Neural progenitor cell (in vitro differentiated cells): Measurements from ENCODE around the gene ZFP82. TPM values are rescaled to one million over a fixed set of nuclear protein-coding genes. Genes with fewer than 3 reads are reported as not detected.

Source experiments
- DNase-seq: peaks from one replicate; pipeline ENCODE4 v3.0.0-alpha.2; 2016; ENCODE audit warnings: low spot score
- H2AFZ ChIP-seq: fragments of 200-600 bp; sonication (generic); replicated peaks from 2 replicates; pipeline ENCODE4 v1.6.1; 2016; ENCODE audit warnings: antibody characterized with exemption
- H3F3A ChIP-seq: fragments of 200-600 bp; sonication (generic); 2 replicates; pipeline ENCODE4 v1.6.1; 2016; ENCODE audit warnings: antibody characterized with exemption, low read depth
- H3K27ac ChIP-seq: fragments of 200-600 bp; sonication (generic); 2 replicates; pipeline ENCODE4 v1.5.1; 2016; ENCODE audit warnings: mild to moderate bottlenecking
- H3K27me3 ChIP-seq: fragments of 200-600 bp; sonication (generic); 2 replicates; pipeline ENCODE4 v1.6.1; 2016; ENCODE audit warnings: mild to moderate bottlenecking, moderate library complexity
- H3K36me3 ChIP-seq: fragments of 200-600 bp; sonication (generic); 2 replicates; pipeline ENCODE4 v1.5.1; 2016
- H3K4me1 ChIP-seq: fragments of 200-600 bp; sonication (generic); 2 replicates; pipeline ENCODE4 v1.6.1; 2016; ENCODE audit warnings: mixed run types
- H3K4me2 ChIP-seq: fragments of 200-600 bp; sonication (generic); 2 replicates; pipeline ENCODE4 v1.6.1; 2016
- H3K4me3 ChIP-seq: fragments of 200-600 bp; sonication (generic); 2 replicates; pipeline ENCODE4 v1.5.1; 2016
- H3K79me2 ChIP-seq: fragments of 200-600 bp; sonication (generic); 2 replicates; pipeline ENCODE4 v1.6.1; 2016; ENCODE audit warnings: low read depth
- H3K9ac ChIP-seq: fragments of 200-600 bp; sonication (generic); 2 replicates; pipeline ENCODE4 v1.6.1; 2016
- H3K9me3 ChIP-seq: fragments of 200-600 bp; sonication (generic); 2 replicates; pipeline ENCODE4 v1.5.1; 2016; ENCODE audit warnings: low read depth
- H4K20me1 ChIP-seq: fragments of 200-600 bp; sonication (generic); 2 replicates; pipeline ENCODE4 v1.6.1; 2016; ENCODE audit warnings: low read depth
- H3K27ac Mint-ChIP-seq: 3 replicates; pipeline ENCODE4 v1.8.0; 2021; ENCODE audit warnings: mixed read lengths
- H3K27me3 Mint-ChIP-seq: 2 replicates; pipeline ENCODE4 v1.8.0; 2022; ENCODE audit warnings: low read depth, mild to moderate bottlenecking, inconsistent platforms, moderate library complexity, mixed read lengths; ENCODE audit not compliant: insufficient read depth
- H3K36me3 Mint-ChIP-seq: 3 replicates; pipeline ENCODE4 v1.8.0; 2021; ENCODE audit warnings: mixed read lengths
- H3K4me1 Mint-ChIP-seq: 3 replicates; pipeline ENCODE4 v1.8.0; 2021; ENCODE audit warnings: mixed read lengths
- H3K4me3 Mint-ChIP-seq: 3 replicates; pipeline ENCODE4 v1.8.0; 2021; ENCODE audit warnings: mild to moderate bottlenecking, moderate library complexity, mixed read lengths
- H3K9me3 Mint-ChIP-seq: 3 replicates; pipeline ENCODE4 v1.8.0; 2020; ENCODE audit warnings: mixed read lengths
- EZH2 ChIP-seq: fragments of 200-600 bp; sonication (generic); IDR thresholded peaks from 2 replicates; pipeline ENCODE4 v1.6.1; 2017; ENCODE audit warnings: antibody characterized with exemption, mild to moderate bottlenecking, moderate library complexity
- EZH2phosphoT487 ChIP-seq: fragments of 200-600 bp; sonication (generic); IDR thresholded peaks from 2 replicates; pipeline ENCODE4 v1.6.1; 2017; ENCODE audit warnings: antibody characterized with exemption
- total RNA-seq: library from RNA; depleted of rRNA; stranded (reverse); fragments of >200 nt; gene quantifications from 2 replicates; pipeline ENCODE4 v1.2.3, GENCODE V29; 2015; ENCODE audit warnings: low replicate concordance
- TF ChIP-seq, protein P1 (sequence below): fragments of 200-600 bp; sonication (generic); IDR thresholded peaks from 2 replicates; pipeline ENCODE4 v1.5.1; 2017; ENCODE audit warnings: antibody characterized with exemption, mild to moderate bottlenecking

Gene ZFP82
- total RNA-seq, 1 donor from 2014 or later = 26.1 TPM

DNA sequence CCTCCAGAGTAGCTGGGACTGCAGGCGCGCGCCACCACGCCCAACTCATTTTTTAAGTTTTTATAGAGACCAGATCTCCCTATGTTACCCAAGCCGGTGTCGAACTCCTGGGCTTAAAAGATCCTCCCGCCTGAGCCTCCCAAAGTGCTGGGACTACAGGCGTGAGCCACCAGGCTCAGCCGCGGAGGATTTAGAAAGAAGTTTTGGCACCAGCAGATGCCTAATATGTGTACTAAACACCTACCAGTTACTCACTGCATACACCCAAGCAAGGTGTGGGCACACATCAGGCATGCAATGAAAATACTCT is 39.0 kb downstream of the ZFP82 start:
- Histone ChIP-seq H3K4me3 (peak overlapping the region; percentile 88), H3K27ac (no peak overlapping the region), H3K4me1 (peaks cover 6% of the 10 kb centered on the region), H4K20me1 (peaks cover 9% of the 10 kb centered on the region), H3F3A (peaks cover 10% of the 10 kb centered on the region), H3K36me3 (no peaks in the 10 kb centered on the region), H3K27me3 (no peaks in the 10 kb centered on the region), H3K9ac (no peak overlapping the region), H3K79me2 (peaks cover 35% of the 10 kb centered on the region), H3K4me2 (peak overlapping the region; percentile 82), H3K9me3 (no peaks in the 10 kb centered on the region), H2AFZ (peak overlapping the region; percentile 79)
- TF ChIP-seq, protein P1, sequence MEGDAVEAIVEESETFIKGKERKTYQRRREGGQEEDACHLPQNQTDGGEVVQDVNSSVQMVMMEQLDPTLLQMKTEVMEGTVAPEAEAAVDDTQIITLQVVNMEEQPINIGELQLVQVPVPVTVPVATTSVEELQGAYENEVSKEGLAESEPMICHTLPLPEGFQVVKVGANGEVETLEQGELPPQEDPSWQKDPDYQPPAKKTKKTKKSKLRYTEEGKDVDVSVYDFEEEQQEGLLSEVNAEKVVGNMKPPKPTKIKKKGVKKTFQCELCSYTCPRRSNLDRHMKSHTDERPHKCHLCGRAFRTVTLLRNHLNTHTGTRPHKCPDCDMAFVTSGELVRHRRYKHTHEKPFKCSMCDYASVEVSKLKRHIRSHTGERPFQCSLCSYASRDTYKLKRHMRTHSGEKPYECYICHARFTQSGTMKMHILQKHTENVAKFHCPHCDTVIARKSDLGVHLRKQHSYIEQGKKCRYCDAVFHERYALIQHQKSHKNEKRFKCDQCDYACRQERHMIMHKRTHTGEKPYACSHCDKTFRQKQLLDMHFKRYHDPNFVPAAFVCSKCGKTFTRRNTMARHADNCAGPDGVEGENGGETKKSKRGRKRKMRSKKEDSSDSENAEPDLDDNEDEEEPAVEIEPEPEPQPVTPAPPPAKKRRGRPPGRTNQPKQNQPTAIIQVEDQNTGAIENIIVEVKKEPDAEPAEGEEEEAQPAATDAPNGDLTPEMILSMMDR = no peak
- no peak for TF ChIP-seq EZH2
- TF ChIP-seq EZH2phosphoT487 = no peak
- peaks cover 21% of the 10 kb centered on the region for H3K36me3 Mint-ChIP-seq
- peak overlapping the region; percentile 90 for H3K4me3 Mint-ChIP-seq
- DNase-seq = no peak
- peaks cover 41% of the 10 kb centered on the region for H3K9me3 Mint-ChIP-seq
- peaks cover 5% of the 10 kb centered on the region for H3K27me3 Mint-ChIP-seq
- peaks cover 4% of the 10 kb centered on the region for H3K4me1 Mint-ChIP-seq
- H3K27ac Mint-ChIP-seq = no peak overlapping the region

DNA sequence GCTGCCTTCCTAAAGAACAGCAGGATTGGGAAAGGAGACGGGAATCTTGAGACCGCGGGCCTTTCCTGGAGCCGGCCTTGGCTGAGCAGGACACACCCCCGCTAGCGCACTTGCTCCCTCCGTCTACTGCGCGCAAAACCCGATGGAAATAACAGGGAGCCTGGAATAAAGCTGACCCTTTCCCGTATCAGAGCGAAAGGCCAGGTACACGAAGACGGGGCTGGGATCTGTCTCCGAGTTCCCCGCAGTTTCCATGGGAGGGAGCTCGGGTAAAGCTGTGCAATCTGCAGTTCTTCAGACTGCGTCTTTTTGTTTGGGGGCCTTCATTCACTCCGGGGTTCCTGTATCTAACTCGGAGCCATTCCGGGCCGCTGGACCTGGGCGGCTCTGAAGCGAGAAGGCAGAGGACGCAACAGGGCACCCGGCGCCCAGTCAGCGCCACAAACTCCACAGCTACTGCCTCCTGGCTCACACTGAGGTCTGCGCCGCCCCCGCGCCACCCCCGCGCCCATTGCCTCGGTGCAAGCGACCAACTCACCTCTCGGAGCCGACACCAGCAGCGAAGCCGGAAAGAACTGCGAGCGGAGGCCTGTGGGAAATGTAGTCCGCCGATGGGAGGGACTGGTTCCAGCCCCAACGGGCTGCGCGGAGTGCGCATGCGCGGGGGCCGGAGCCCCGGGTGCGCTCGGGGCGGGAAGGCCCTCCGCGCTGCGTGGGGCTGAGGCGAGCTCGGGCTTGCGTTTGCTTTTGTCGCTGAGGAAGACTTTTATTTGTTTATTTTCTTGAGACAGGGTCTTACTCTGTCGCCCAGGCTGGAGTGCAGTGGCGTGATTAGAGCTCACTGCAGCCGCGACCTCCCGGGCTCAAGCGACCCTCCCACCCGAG is 39.6 kb downstream of the ZFP82 start, which contains the start of gene ZFP14:
Gene ZFP14 (minus strand): TSS at position 577 of the 885 bp plus-strand sequence. CDS start 11,309 bp downstream, outside the sequence.
- Histone ChIP-seq H3K4me1 (peaks cover 6% of the 10 kb centered on the region), H3K4me3 (peak within 1 kb of the TSS; percentile 88), H3K27ac (peak within 1 kb of the TSS; percentile 41), H3K36me3 (no peaks in the 10 kb centered on the region), H3K4me2 (peak within 1 kb of the TSS; percentile 82), H3K27me3 (no peaks in the 10 kb centered on the region), H3K9ac (peak within 1 kb of the TSS; percentile 67), H3F3A (peaks cover 10% of the 10 kb centered on the region), H3K79me2 (peaks cover 41% of the 10 kb centered on the region), H2AFZ (peak within 1 kb of the TSS; percentile 79), H4K20me1 (peaks cover 9% of the 10 kb centered on the region), H3K9me3 (no peaks in the 10 kb centered on the region)
- Mint-ChIP-seq H3K27me3 (peaks cover 5% of the 10 kb centered on the region), H3K9me3 (peaks cover 46% of the 10 kb centered on the region), H3K4me3 (peak within 1 kb of the TSS; percentile 90), H3K36me3 (peaks cover 23% of the 10 kb centered on the region), H3K4me1 (peaks cover 4% of the 10 kb centered on the region), H3K27ac (peak within 1 kb of the TSS; percentile 75)
- TF ChIP-seq, protein P1 = no peak
- TF ChIP-seq EZH2phosphoT487 (no peak), EZH2 (no peak)
- DNase-seq = peak; percentile 97

DNA sequence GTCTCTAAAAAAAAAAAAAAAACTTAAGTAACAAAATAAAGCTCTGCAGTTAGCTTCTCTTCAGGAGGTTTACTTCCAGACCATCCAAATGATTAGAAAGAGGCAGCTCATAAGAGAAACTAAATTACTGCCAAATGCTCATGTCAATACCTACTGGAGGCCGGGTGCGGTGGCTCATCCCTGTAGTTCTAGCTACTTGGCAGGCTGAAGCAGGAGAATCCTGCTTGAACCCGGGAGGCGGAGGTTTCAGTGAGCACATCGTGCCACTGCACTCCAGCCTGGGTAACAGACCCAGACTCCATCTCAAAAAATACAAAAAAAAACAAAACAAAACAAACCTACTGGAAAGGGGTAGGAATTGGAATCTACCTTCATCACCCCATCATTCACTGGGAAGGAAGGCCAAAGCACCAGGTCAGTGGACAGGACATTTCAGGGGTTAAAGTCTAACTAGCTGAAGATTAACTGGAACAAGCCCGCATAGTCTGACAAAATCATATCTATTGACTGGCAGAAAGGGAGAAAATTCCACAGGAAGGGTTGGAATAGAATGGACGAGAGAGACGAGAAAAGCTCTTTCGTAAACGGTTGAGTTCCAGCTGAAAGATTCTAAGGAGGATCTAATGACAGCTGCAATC is 40.8 kb downstream of the ZFP82 start:
- Histone ChIP-seq H3K79me2 (peaks cover 53% of the 10 kb centered on the region), H3K4me1 (peaks cover 6% of the 10 kb centered on the region), H2AFZ (no peak overlapping the region), H3F3A (peaks cover 10% of the 10 kb centered on the region), H3K4me2 (peak overlapping the region; percentile 82), H3K27ac (no peak overlapping the region), H3K36me3 (no peaks in the 10 kb centered on the region), H4K20me1 (peaks cover 9% of the 10 kb centered on the region), H3K4me3 (peak overlapping the region; percentile 88), H3K27me3 (no peaks in the 10 kb centered on the region), H3K9me3 (no peaks in the 10 kb centered on the region), H3K9ac (no peak overlapping the region)
- peak overlapping the region; percentile 75 for H3K27ac Mint-ChIP-seq
- H3K4me3 Mint-ChIP-seq = peak overlapping the region; percentile 90
- peaks cover 6% of the 10 kb centered on the region for H3K27me3 Mint-ChIP-seq
- TF ChIP-seq, protein P1 = no peak
- no peak for TF ChIP-seq EZH2phosphoT487
- no peak for TF ChIP-seq EZH2
- H3K9me3 Mint-ChIP-seq = peaks cover 49% of the 10 kb centered on the region
- peaks cover 4% of the 10 kb centered on the region for H3K4me1 Mint-ChIP-seq
- DNase-seq = no peak
- H3K36me3 Mint-ChIP-seq = peaks cover 23% of the 10 kb centered on the region
